H9 (cell line): ENCODE results near the gene UBAC2. TPM values are rescaled to one million over a fixed set of nuclear protein-coding genes. Genes with fewer than 3 reads are reported as not detected.
A peak's percentile ranks its signal among the peaks of the same experiment; 100 is the strongest.

Experiments used
- DNase-seq: peaks from one replicate; pipeline ENCODE4 v3.0.0-alpha.2; 2017
- H2AFZ ChIP-seq: one replicate; pipeline ENCODE4 v1.6.1; 2013; ENCODE audit warnings: mild to moderate bottlenecking, low read length, control low read depth, moderate library complexity
- H2AK5ac ChIP-seq: 2 replicates; pipeline ENCODE4 v1.6.1; 2013; ENCODE audit warnings: low read length, control low read depth, mixed read lengths; ENCODE audit not compliant: insufficient read length
- H2BK120ac ChIP-seq: one replicate; pipeline ENCODE4 v1.6.1; 2013; ENCODE audit warnings: low read depth, mild to moderate bottlenecking, low read length, control low read depth, inconsistent platforms; ENCODE audit not compliant: poor library complexity, severe bottlenecking
- H2BK12ac ChIP-seq: 2 replicates; pipeline ENCODE4 v1.6.1; 2013; ENCODE audit warnings: low read length, control low read depth, mixed read lengths, low read depth; ENCODE audit not compliant: insufficient read length
- H2BK15ac ChIP-seq: 2 replicates; pipeline ENCODE4 v1.6.1; 2013; ENCODE audit warnings: low read depth, low read length, control low read depth
- H2BK20ac ChIP-seq: one replicate; pipeline ENCODE4 v1.6.1; 2013; ENCODE audit warnings: low read depth, mild to moderate bottlenecking, low read length, control low read depth, inconsistent platforms; ENCODE audit not compliant: poor library complexity, severe bottlenecking
- H2BK5ac ChIP-seq: 2 replicates; pipeline ENCODE4 v1.6.1; 2013; ENCODE audit warnings: low read length, control low read depth, mixed read lengths; ENCODE audit not compliant: insufficient read length
- H3K14ac ChIP-seq: 2 replicates; pipeline ENCODE4 v1.6.1; 2013; ENCODE audit warnings: low read length, control low read depth; ENCODE audit not compliant: insufficient read depth
- H3K18ac ChIP-seq: 2 replicates; pipeline ENCODE4 v1.6.1; 2013; ENCODE audit warnings: low read depth, mild to moderate bottlenecking, mixed read lengths, low read length, control low read depth; ENCODE audit not compliant: insufficient read length
- H3K23ac ChIP-seq: 2 replicates; pipeline ENCODE4 v1.6.1; 2013; ENCODE audit warnings: low read length, control low read depth, mixed read lengths, low read depth; ENCODE audit not compliant: insufficient read length
- H3K23me2 ChIP-seq: 2 replicates; pipeline ENCODE4 v1.6.1; 2013; ENCODE audit warnings: low read depth, mild to moderate bottlenecking, mixed read lengths, low read length, control low read depth; ENCODE audit not compliant: insufficient read length, poor library complexity, severe bottlenecking
- H3K27ac ChIP-seq: 2 replicates; pipeline ENCODE4 v1.5.1; 2013; ENCODE audit warnings: low read length, control low read depth, mixed read lengths, low read depth; ENCODE audit not compliant: insufficient read length
- H3K27me3 ChIP-seq: 2 replicates; pipeline ENCODE4 v1.6.1; 2013; ENCODE audit warnings: low read length, control low read depth, inconsistent platforms; ENCODE audit not compliant: insufficient read depth
- H3K4ac ChIP-seq: 2 replicates; pipeline ENCODE4 v1.6.1; 2013; ENCODE audit warnings: low read depth, mild to moderate bottlenecking, control low read depth, inconsistent platforms, low read length, moderate library complexity
- H3K4me1 ChIP-seq: 2 replicates; pipeline ENCODE4 v1.6.1; 2013; ENCODE audit warnings: low read length, control low read depth, inconsistent platforms; ENCODE audit not compliant: insufficient read depth
- H3K4me2 ChIP-seq: 2 replicates; pipeline ENCODE4 v1.6.1; 2013; ENCODE audit warnings: low read length, control low read depth, mixed read lengths; ENCODE audit not compliant: insufficient read length, insufficient read depth
- H3K56ac ChIP-seq: 2 replicates; pipeline ENCODE4 v1.6.1; 2013; ENCODE audit warnings: low read depth, mild to moderate bottlenecking, mixed read lengths, low read length, control low read depth; ENCODE audit not compliant: insufficient read length
- H3K79me1 ChIP-seq: 2 replicates; pipeline ENCODE4 v1.6.1; 2013; ENCODE audit warnings: low read depth, mild to moderate bottlenecking, moderate library complexity, low read length, control low read depth, inconsistent platforms; ENCODE audit not compliant: insufficient read depth, poor library complexity, severe bottlenecking
- H3K79me2 ChIP-seq: 2 replicates; pipeline ENCODE4 v1.6.1; 2013; ENCODE audit warnings: low read length, control low read depth, inconsistent platforms; ENCODE audit not compliant: insufficient read depth
- H3K9ac ChIP-seq: 2 replicates; pipeline ENCODE4 v1.6.1; 2013; ENCODE audit warnings: low read length, control low read depth, mixed read lengths; ENCODE audit not compliant: insufficient read length; ENCODE audit errors: extremely low read depth
- H3K9me3 ChIP-seq: one replicate; pipeline ENCODE4 v1.6.1; 2013; ENCODE audit warnings: low read depth, low read length, inconsistent platforms; ENCODE audit not compliant: control insufficient read depth
- H3T11ph ChIP-seq: one replicate; pipeline ENCODE4 v1.6.1; 2013; ENCODE audit warnings: mild to moderate bottlenecking, low read length, control low read depth, inconsistent platforms
- H4K20me1 ChIP-seq: one replicate; pipeline ENCODE4 v1.6.1; 2013; ENCODE audit not compliant: control insufficient read depth, insufficient read length, insufficient read depth
- H4K5ac ChIP-seq: 2 replicates; pipeline ENCODE4 v1.6.1; 2013; ENCODE audit warnings: low read depth, mild to moderate bottlenecking, mixed read lengths, low read length, control low read depth; ENCODE audit not compliant: insufficient read length
- H4K8ac ChIP-seq: replicated peaks from 2 replicates; pipeline ENCODE4 v1.6.1; 2013; ENCODE audit warnings: low read length, control low read depth, mixed read lengths, low read depth; ENCODE audit not compliant: insufficient read length
- H4K91ac ChIP-seq: 2 replicates; pipeline ENCODE4 v1.6.1; 2013; ENCODE audit warnings: low read depth, mild to moderate bottlenecking, moderate library complexity, mixed read lengths, low read length, control low read depth; ENCODE audit not compliant: insufficient read length
- H3K27ac Mint-ChIP-seq, 3 experiments: 2 replicates in 2 of 3; 3 replicates in 1 of 3; pipeline ENCODE4 v1.8.0; 2020 to 2021; ENCODE audit warnings: mixed read lengths in 3 of 3, mild to moderate bottlenecking in 1 of 3, moderate library complexity in 1 of 3
- H3K27me3 Mint-ChIP-seq: 2 replicates; pipeline ENCODE4 v1.8.0; 2021; ENCODE audit warnings: low read depth, mild to moderate bottlenecking, moderate library complexity, mixed read lengths
- H3K36me3 Mint-ChIP-seq, 3 experiments: 2 replicates in 2 of 3; 3 replicates in 1 of 3; pipeline ENCODE4 v1.8.0; 2020 to 2021; ENCODE audit warnings: low read depth in 3 of 3, mixed read lengths in 3 of 3; ENCODE audit not compliant: insufficient read depth in 1 of 3
- H3K4me1 Mint-ChIP-seq, 2 experiments: 2 replicates each; pipeline ENCODE4 v1.8.0; 2020; ENCODE audit warnings: mixed read lengths in 2 of 2
- H3K4me3 Mint-ChIP-seq, 2 experiments: 2 replicates in 1 of 2; 3 replicates in 1 of 2; pipeline ENCODE4 v1.8.0; 2020 to 2021; ENCODE audit warnings: mild to moderate bottlenecking in 2 of 2, mixed read lengths in 2 of 2, moderate library complexity in 1 of 2
- H3K9me3 Mint-ChIP-seq, 2 experiments: 2 replicates in 1 of 2; 3 replicates in 1 of 2; pipeline ENCODE4 v1.8.0; 2020; ENCODE audit warnings: mild to moderate bottlenecking in 2 of 2, mixed read lengths in 2 of 2, moderate library complexity in 1 of 2
- WGBS: extraction: QIAGEN DNeasy Blood & Tissue Kit; methylation state at CpG from one replicate; pipeline ENCODE4 v1.1.7; 2013; ENCODE audit warnings: missing lambda C conversion rate, low lambda C conversion rate, mixed read lengths; ENCODE audit not compliant: insufficient read length; ENCODE audit errors: extremely low coverage; 5-methylcytosine and 5-hydroxymethylcytosine counted together
- total RNA-seq: library from RNA; stranded (reverse); gene quantifications from 2 replicates; pipeline ENCODE4 v1.2.1, GENCODE V29; 2021
- TF ChIP-seq, protein P1 (sequence below): fragments of 200-600 bp; sonication (generic); conservative IDR thresholded peaks from 3 replicates; pipeline ENCODE4 v1.8.0; 2021; ENCODE audit warnings: antibody characterized with exemption, mild to moderate bottlenecking

Gene UBAC2
- total RNA-seq, 1 experiment from 2014 or later, result 52.3 TPM

- H3K4me3 Mint-ChIP-seq, result no peak overlapping the region
- Histone ChIP-seq H3K23me2 (no peaks in the 10 kb centered on the region), H4K5ac (no peak overlapping the region), H2BK20ac (no peak overlapping the region), H4K8ac (no peak overlapping the region), H3K18ac (no peak overlapping the region), H3K4me1 (no peaks in the 10 kb centered on the region; the same call in 1 of the 2 replicates), H3K4me2 (no peak overlapping the region), H3K4ac (no peak overlapping the region), H3K56ac (no peak overlapping the region), H3K27ac (no peak overlapping the region), H2BK120ac (no peak overlapping the region), H3K27me3 (no peaks in the 10 kb centered on the region), H2BK15ac (no peak overlapping the region), H4K91ac (no peak overlapping the region), H4K20me1 (no peaks in the 10 kb centered on the region), H2BK12ac (no peak overlapping the region), H2AK5ac (no peak overlapping the region), H3K23ac (no peak overlapping the region), H3K9me3 (no peaks in the 10 kb centered on the region), H3T11ph (no peak overlapping the region), H3K9ac (no peak overlapping the region), H2BK5ac (no peak overlapping the region), H2AFZ (no peak overlapping the region), H3K79me1 (no peaks in the 10 kb centered on the region), H3K79me2 (0 out of 2 replicates have a peak, but pooled peaks cover 2% of the 10 kb centered on the region), H3K14ac (no peak overlapping the region)
- no CpG with 5 or more reads among the region's 8 CpGs for WGBS
- no peaks in the 10 kb centered on the region for H3K36me3 Mint-ChIP-seq
- H3K9me3 Mint-ChIP-seq, result no peaks in the 10 kb centered on the region
- no peak for DNase-seq
- no peaks in the 10 kb centered on the region; the same call in 1 of the 2 replicates for H3K27me3 Mint-ChIP-seq
- H3K4me1 Mint-ChIP-seq, result peaks cover 7 to 17% of the 10 kb centered on the region in 2 experiments; a peak in 3 of 4 replicates
- TF ChIP-seq, protein P1, sequence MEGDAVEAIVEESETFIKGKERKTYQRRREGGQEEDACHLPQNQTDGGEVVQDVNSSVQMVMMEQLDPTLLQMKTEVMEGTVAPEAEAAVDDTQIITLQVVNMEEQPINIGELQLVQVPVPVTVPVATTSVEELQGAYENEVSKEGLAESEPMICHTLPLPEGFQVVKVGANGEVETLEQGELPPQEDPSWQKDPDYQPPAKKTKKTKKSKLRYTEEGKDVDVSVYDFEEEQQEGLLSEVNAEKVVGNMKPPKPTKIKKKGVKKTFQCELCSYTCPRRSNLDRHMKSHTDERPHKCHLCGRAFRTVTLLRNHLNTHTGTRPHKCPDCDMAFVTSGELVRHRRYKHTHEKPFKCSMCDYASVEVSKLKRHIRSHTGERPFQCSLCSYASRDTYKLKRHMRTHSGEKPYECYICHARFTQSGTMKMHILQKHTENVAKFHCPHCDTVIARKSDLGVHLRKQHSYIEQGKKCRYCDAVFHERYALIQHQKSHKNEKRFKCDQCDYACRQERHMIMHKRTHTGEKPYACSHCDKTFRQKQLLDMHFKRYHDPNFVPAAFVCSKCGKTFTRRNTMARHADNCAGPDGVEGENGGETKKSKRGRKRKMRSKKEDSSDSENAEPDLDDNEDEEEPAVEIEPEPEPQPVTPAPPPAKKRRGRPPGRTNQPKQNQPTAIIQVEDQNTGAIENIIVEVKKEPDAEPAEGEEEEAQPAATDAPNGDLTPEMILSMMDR, result no peak
- peak overlapping the region in 2 of 3 experiments; percentile 39 to 87; a peak in 1 of 7 replicates for H3K27ac Mint-ChIP-seq
Measured at GRCh38 chr13:99302637-99303505, 102.2 kb downstream of the UBAC2 start.
